T-helper 1 cell (primary cell): ENCODE results near the gene NAPSA.
A peak's percentile ranks its signal among the peaks of the same experiment; 100 is the strongest.
"Not testable (repeated sequence)": the region's sequence is repeated elsewhere in the genome, so short reads cannot be mapped to it uniquely, and the experiment has no call there.

ENCODE experiments used
- DNase-seq, 5 donors: peaks; one replicate each; pipeline ENCODE4 v3.0.0-alpha.2; 2012 to 2020

NAPSA gene

GRCh38 chr19:50358483-50359327 lies 6.7 kb downstream of the NAPSA start:
- DNase-seq, result peak; percentile 56 to 82 (median 73)

GRCh38 chr19:50357178-50358100 lies 8.0 kb downstream of the NAPSA start:
- peak; percentile 73 to 88 (median 80) for DNase-seq

- no peak for DNase-seq
Measured at GRCh38 chr19:50356691-50357177, 8.7 kb downstream of the NAPSA start.

- not testable (repeated sequence) for DNase-seq
Measured at GRCh38 chr19:50353487-50353880, 12.0 kb downstream of the NAPSA start.

- DNase-seq, result no peak
Measured at GRCh38 chr19:50352242-50352641, 13.2 kb downstream of the NAPSA start.

GRCh38 chr19:50349277-50350057 lies 16.0 kb downstream of the NAPSA start:
- no peak for DNase-seq

- peak in 1 of 5 donors; percentile 60 for DNase-seq
Measured at GRCh38 chr19:50347089-50347581, 18.3 kb downstream of the NAPSA start.

- DNase-seq, result no peak
Measured at GRCh38 chr19:50344661-50345318, 20.6 kb downstream of the NAPSA start.

GRCh38 chr19:50341091-50341564 lies 24.3 kb downstream of the NAPSA start:
- DNase-seq, result no peak

GRCh38 chr19:50340331-50340730 lies 25.1 kb downstream of the NAPSA start:
- no peak for DNase-seq

GRCh38 chr19:50337031-50337430 lies 28.4 kb downstream of the NAPSA start:
- not testable (repeated sequence) for DNase-seq

GRCh38 chr19:50334741-50335421 lies 30.6 kb downstream of the NAPSA start:
- no peak for DNase-seq

GRCh38 chr19:50333737-50334617 lies 31.5 kb downstream of the NAPSA start:
- DNase-seq, result peak in 4 of 5 donors; percentile 55 to 81 (median 74)

GRCh38 chr19:50333235-50333736 lies 32.2 kb downstream of the NAPSA start:
- DNase-seq, result peak; percentile 72 to 98 (median 84)

- DNase-seq, result no peak
Measured at GRCh38 chr19:50332244-50333038, 33.0 kb downstream of the NAPSA start.

- DNase-seq, result no peak
Measured at GRCh38 chr19:50331994-50332243, 33.5 kb downstream of the NAPSA start.

- no peak for DNase-seq
Measured at GRCh38 chr19:50331221-50331993, 34.0 kb downstream of the NAPSA start.

- DNase-seq, result peak; percentile 43 to 92 (median 81)
Measured at GRCh38 chr19:50330365-50331078, 34.9 kb downstream of the NAPSA start.
